Activated naive CD4-positive, alpha-beta T cell treated with anti-CD3 and anti-CD28 coated beads for 36 hours (primary cell): ENCODE data around the gene TMEM127. TPM values are rescaled to one million over a fixed set of nuclear protein-coding genes. Genes with fewer than 3 reads are reported as not detected.
"Not testable (repeated sequence)": the region's sequence is repeated elsewhere in the genome, so short reads cannot be mapped to it uniquely, and the experiment has no call there.

Experiments
- CTCF ChIA-PET: fragments of 350-600 bp; sonication (Branson Sonifier 250); formaldehyde crosslinking; loops from one replicate; lab custom pipeline; 2021; ENCODE audit warnings: antibody characterized with exemption; lab: Charles Lee
- DNase-seq: peaks from one replicate; pipeline ENCODE4 v3.0.0-alpha.2; 2020
- H3K27ac Mint-ChIP-seq: one replicate; pipeline ENCODE4 v1.8.0; 2021; ENCODE audit warnings: mild to moderate bottlenecking, mixed read lengths
- H3K27me3 Mint-ChIP-seq: one replicate; pipeline ENCODE4 v1.8.0; 2021; ENCODE audit warnings: low read depth, mixed read lengths
- H3K36me3 Mint-ChIP-seq: one replicate; pipeline ENCODE4 v1.8.0; 2021; ENCODE audit warnings: low read depth, mixed read lengths
- H3K4me1 Mint-ChIP-seq: one replicate; pipeline ENCODE4 v1.8.0; 2021; ENCODE audit warnings: low read depth, mixed read lengths
- H3K4me3 Mint-ChIP-seq: one replicate; pipeline ENCODE4 v1.8.0; 2021; ENCODE audit warnings: mild to moderate bottlenecking, moderate library complexity, mixed read lengths
- H3K9me3 Mint-ChIP-seq: one replicate; pipeline ENCODE4 v1.8.0; 2021; ENCODE audit warnings: mixed read lengths
- intact Hi-C: fragments of 100-400 bp; cut with micrococcal nuclease; formaldehyde crosslinking; loops from one replicate; pipeline ENCODE4 v1.15.1; 2023
- total RNA-seq, 2 experiments: library from RNA; stranded (reverse); gene quantifications; one replicate each; pipeline ENCODE4 v1.2.3, GENCODE V29; 2021

TMEM127 gene, protein sequence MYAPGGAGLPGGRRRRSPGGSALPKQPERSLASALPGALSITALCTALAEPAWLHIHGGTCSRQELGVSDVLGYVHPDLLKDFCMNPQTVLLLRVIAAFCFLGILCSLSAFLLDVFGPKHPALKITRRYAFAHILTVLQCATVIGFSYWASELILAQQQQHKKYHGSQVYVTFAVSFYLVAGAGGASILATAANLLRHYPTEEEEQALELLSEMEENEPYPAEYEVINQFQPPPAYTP
- 10 to 100 TPM; 12.9 to 16.1 TPM for total RNA-seq

DNA sequence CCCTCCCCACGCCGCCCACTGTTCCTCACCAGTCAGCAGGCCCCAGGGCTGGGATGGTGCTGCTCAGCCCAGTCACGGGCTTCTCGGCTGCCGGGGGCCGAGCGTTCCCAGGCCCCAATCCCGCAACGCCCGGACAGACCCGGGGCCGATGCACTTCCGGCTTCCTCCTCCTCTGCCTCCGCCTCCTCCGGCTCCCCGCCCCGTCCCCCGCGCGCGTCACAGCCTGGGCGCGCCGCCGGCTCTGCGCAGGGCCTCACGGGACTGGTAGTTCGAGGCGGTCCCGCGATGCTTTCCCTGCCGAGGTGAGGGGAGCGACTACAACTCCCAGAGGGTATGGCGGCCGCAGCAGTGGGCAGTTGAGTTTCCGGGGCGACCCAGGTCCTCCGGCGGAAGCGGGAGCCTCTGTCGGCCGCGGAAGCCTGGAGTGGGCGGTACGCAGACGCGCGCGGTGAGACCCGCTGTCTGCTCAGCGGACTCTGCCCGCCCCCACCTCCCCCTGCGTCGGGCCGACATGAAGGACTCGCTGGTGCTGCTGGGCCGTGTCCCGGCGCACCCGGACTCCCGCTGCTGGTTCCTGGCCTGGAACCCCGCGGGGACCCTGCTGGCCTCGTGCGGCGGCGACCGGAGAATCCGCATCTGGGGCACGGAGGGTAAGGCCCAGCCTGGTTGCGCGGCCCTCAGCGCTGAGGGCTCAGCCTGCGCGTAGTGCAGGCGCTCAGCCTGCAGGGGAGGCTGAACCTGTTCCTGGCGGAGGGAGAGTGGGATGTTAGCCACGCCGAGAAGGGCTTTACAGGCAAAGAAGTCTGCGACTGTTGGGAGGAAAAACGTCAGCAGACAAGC is at the start of gene TMEM127, which contains the start of gene CIAO1:
Gene TMEM127, minus strand, starts transcription at position 158 of the 840 bp plus-strand sequence. CDS start 616 bp downstream, outside the sequence.
Gene CIAO1, plus strand, starts transcription at position 386 of the 840 bp plus-strand sequence. Its CDS starts 126 bp downstream, at position 512.
- Mint-ChIP-seq H3K4me3 (peak within 1 kb of the TSS; percentile 99), H3K27ac (peak within 1 kb of the TSS; percentile 86), H3K36me3 (peaks cover 25% of the 10 kb centered on the region)

DNA sequence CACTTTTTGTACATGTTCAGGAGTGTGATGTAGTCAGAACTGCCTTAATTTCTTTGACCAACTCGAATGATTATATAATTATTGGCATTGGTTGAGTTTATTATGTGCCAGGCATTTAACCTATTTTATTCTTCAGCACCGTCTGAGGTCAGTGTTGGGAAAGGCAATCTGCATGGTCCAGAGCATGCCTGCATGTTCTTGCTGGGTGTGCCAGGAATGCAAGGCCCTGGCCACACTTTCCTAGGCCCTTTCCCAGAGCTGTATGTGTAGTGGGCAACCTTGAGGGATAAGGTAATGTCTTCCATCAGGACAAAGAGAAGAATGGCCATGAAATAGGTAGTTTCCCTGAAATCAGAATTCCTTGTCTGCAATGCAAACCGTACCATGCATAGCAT is 49.2 kb upstream of the TMEM127 start:
- DNase-seq, result no peak
- Mint-ChIP-seq H3K27ac (no peak overlapping the region), H3K4me3 (no peak overlapping the region), H3K27me3 (no peaks in the 10 kb centered on the region), H3K36me3 (no peaks in the 10 kb centered on the region), H3K9me3 (no peaks in the 10 kb centered on the region), H3K4me1 (peaks cover 17% of the 10 kb centered on the region)
- CTCF ChIA-PET, result no interaction called here
- intact Hi-C loops, result loop anchor here (1.0 kb wide), 1 partner anchor 10 kb away; the partner anchor contains the start of gene SNRNP200

More for the DNA sequence above, at the start of gene TMEM127, which contains the start of gene CIAO1:
- peak; percentile 99 for DNase-seq
- H3K4me1 Mint-ChIP-seq, result peaks cover 47% of the 10 kb centered on the region
- H3K9me3 Mint-ChIP-seq, result no peaks in the 10 kb centered on the region
- intact Hi-C loops, result loop anchor here (1.0 to 10.0 kb wide), 15 partner anchors 24 to 496 kb away; partner anchors contain the start of genes ANKRD36C, ARID5A, ASTL and CNNM4
- H3K27me3 Mint-ChIP-seq, result no peaks in the 10 kb centered on the region
- CTCF ChIA-PET, result interaction anchor here (0.5 to 2.1 kb wide), 14 partner anchors 15 to 298 kb away, joined by 3 to 17 read pairs (median 4); partner anchors contain the start of gene STARD7

- peaks cover 27% of the 10 kb centered on the region for H3K4me1 Mint-ChIP-seq
- no peak overlapping the region for H3K27ac Mint-ChIP-seq
- peaks cover 17% of the 10 kb centered on the region for H3K36me3 Mint-ChIP-seq
- no peaks in the 10 kb centered on the region for H3K9me3 Mint-ChIP-seq
- intact Hi-C loops, result loop anchor here (5.0 kb wide), 2 partner anchors 179 to 329 kb away; partner anchors contain the start of gene KANSL3
- no peak for DNase-seq
- CTCF ChIA-PET, result no interaction called here
- H3K27me3 Mint-ChIP-seq, result no peaks in the 10 kb centered on the region
- no peak overlapping the region for H3K4me3 Mint-ChIP-seq
Measured at GRCh38 chr2:96308248-96308647, 42.5 kb upstream of the TMEM127 start.

DNA sequence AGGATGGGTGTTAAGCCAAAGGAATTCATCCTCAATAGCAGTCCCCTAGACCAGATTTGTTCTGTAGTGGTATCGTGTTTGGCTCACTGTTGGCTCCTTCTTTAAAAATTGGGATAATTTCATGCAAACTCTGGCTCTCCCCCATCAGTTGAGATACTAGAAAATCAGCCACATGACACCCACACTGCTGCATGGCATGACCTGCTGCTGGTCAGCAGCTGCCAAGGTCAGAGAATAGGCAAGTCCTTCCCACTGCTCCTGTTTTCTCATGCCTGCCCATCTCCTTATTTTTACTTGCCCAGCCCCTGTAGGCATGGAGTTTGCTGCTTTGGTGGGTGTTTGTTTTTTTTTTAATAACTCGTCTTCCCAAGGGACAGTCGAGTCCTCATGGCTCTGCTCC is 40.6 kb upstream of the TMEM127 start:
- peak overlapping the region; percentile 100 for H3K4me3 Mint-ChIP-seq
- H3K9me3 Mint-ChIP-seq, result no peaks in the 10 kb centered on the region
- H3K4me1 Mint-ChIP-seq, result peaks cover 42% of the 10 kb centered on the region
- H3K27ac Mint-ChIP-seq, result peak overlapping the region; percentile 98
- peaks cover 36% of the 10 kb centered on the region for H3K36me3 Mint-ChIP-seq
- CTCF ChIA-PET, result interaction anchor here (0.8 to 1.8 kb wide), 3 partner anchors 14 to 204 kb away, joined by 3 to 6 read pairs (median 5); no protein-coding TSS in a partner anchor
- no peaks in the 10 kb centered on the region for H3K27me3 Mint-ChIP-seq
- intact Hi-C loops, result loop anchor here (5.0 kb wide), 2 partner anchors 181 to 331 kb away; partner anchors contain the start of gene KANSL3
- DNase-seq, result no peak

- H3K4me1 Mint-ChIP-seq, result peaks cover 47% of the 10 kb centered on the region
- no peaks in the 10 kb centered on the region for H3K9me3 Mint-ChIP-seq
- peak overlapping the region; percentile 98 for H3K27ac Mint-ChIP-seq
- CTCF ChIA-PET, result interaction anchor here (0.8 to 1.8 kb wide), 3 partner anchors 15 to 204 kb away, joined by 3 to 6 read pairs (median 5); no protein-coding TSS in a partner anchor
- no peaks in the 10 kb centered on the region for H3K27me3 Mint-ChIP-seq
- H3K4me3 Mint-ChIP-seq, result peak overlapping the region; percentile 100
- intact Hi-C loops, result loop anchor here (1.0 to 5.0 kb wide), 10 partner anchors 9 to 331 kb away; partner anchors contain the start of genes CIAO1, DUSP2, KANSL3 and NCAPH
- peaks cover 40% of the 10 kb centered on the region for H3K36me3 Mint-ChIP-seq
- no peak for DNase-seq
Measured at GRCh38 chr2:96305979-96306308, 40.1 kb upstream of the TMEM127 start.

DNA sequence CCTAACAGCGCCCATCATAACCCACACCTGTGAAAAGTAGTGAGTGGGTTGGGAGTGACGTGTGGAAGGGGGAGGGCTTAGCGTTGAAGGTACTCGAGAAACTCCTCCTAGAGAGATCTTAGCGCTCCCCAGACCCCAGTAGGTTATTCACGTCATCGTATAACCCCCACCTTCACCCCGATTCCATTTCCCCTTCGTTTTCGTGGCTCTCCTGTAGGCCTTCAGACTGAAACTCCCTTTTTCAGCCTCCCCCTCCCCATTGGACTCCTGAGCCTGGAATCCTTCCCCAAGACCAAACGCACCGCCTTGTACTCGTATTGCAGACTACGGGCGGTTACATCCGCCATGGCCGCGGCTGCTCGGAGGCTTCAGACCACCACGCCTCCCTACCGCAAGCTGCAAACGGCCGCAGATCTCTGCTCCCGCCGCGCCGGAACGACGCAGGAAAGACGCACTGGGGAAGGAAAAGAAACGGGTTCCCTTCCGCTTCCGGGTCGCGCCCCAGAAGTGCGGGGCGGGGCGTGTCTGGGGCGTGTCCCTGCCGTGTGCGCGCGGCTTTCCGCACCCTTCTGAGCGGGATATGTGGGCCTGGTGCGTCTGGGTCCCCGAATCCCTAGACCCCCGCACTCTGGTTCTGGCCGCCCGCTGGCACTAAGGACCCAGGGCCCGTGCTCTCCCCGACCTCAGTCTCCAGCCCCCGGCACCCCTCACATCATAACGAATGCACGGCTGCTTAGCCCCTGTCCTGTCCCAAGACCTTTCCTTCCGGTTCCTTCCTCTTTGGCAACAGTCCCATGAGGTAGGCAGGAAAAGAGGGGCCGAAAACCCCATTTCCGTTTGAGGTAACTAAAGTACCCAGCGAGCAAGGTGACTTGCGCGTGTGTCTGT is 39.5 kb upstream of the TMEM127 start, which contains the start of gene SNRNP200:
Gene SNRNP200, minus strand, starts transcription at position 456 of the 888 bp plus-strand sequence. Its CDS starts 109 bp downstream, at position 347.
- H3K27me3 Mint-ChIP-seq, result no peaks in the 10 kb centered on the region
- H3K27ac Mint-ChIP-seq, result peak within 1 kb of the TSS; percentile 98
- peaks cover 41% of the 10 kb centered on the region for H3K36me3 Mint-ChIP-seq
- peak within 1 kb of the TSS; percentile 100 for H3K4me3 Mint-ChIP-seq
- no peaks in the 10 kb centered on the region for H3K9me3 Mint-ChIP-seq
- H3K4me1 Mint-ChIP-seq, result peaks cover 49% of the 10 kb centered on the region
- CTCF ChIA-PET, result interaction anchor here (0.8 to 1.8 kb wide), 4 partner anchors 15 to 205 kb away, joined by 3 to 6 read pairs (median 4); no protein-coding TSS in a partner anchor
- DNase-seq, result peak; percentile 92
- intact Hi-C loops, result loop anchor here (1.0 to 5.0 kb wide), 10 partner anchors 10 to 332 kb away; partner anchors contain the start of genes CIAO1, DUSP2, KANSL3 and NCAPH

- Mint-ChIP-seq H3K4me1 (peaks cover 49% of the 10 kb centered on the region), H3K27ac (peak overlapping the region; percentile 98), H3K27me3 (no peaks in the 10 kb centered on the region), H3K4me3 (peak overlapping the region; percentile 100), H3K9me3 (no peaks in the 10 kb centered on the region), H3K36me3 (peaks cover 41% of the 10 kb centered on the region)
- DNase-seq, result no peak
- CTCF ChIA-PET, result interaction anchor here (1.0 to 1.8 kb wide), 2 partner anchors 33 to 204 kb away, joined by 3 to 6 read pairs; no protein-coding TSS in a partner anchor
- intact Hi-C loops, result loop anchor here (1.0 to 5.0 kb wide), 10 partner anchors 11 to 333 kb away; partner anchors contain the start of genes CIAO1, DUSP2, KANSL3 and NCAPH
Measured at GRCh38 chr2:96304606-96305005, 38.8 kb upstream of the TMEM127 start.

- Mint-ChIP-seq H3K27ac (peak overlapping the region; percentile 1), H3K9me3 (no peaks in the 10 kb centered on the region), H3K4me3 (no peak overlapping the region), H3K36me3 (peaks cover 61% of the 10 kb centered on the region), H3K27me3 (no peaks in the 10 kb centered on the region), H3K4me1 (peaks cover 49% of the 10 kb centered on the region)
- CTCF ChIA-PET, result interaction anchor here (1.5 kb wide), 1 partner anchor 35 kb away, joined by 3 read pairs; no protein-coding TSS in a partner anchor
- no peak for DNase-seq
- intact Hi-C loops, result no loop called here
Measured at GRCh38 chr2:96301865-96302264, 36.1 kb upstream of the TMEM127 start.

DNA sequence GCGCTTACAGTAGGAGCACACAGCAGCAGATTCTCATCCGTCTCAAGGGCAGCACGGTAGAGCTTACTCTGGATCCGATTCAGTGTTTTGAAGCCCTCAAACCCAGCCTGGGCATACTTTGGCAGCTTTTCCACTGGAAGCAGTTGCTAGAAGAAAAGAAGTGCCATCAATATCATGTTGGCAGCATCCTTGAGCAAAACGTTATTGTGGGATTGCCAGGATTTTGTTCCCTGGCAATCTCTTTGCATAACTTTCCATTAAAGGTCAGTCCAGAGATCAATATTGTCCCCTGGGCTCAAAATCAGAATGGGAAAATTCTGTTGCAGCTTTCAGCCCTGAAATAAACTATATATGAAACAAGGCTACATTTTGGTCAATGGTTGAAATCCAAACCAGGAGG is 31.1 kb upstream of the TMEM127 start:
- no peak overlapping the region for H3K4me3 Mint-ChIP-seq
- CTCF ChIA-PET, result interaction anchor here (1.1 kb wide), 1 partner anchor 123 kb away, joined by 3 read pairs; no protein-coding TSS in a partner anchor
- H3K27me3 Mint-ChIP-seq, result no peaks in the 10 kb centered on the region
- DNase-seq, result no peak
- peaks cover 12% of the 10 kb centered on the region for H3K4me1 Mint-ChIP-seq
- H3K36me3 Mint-ChIP-seq, result peaks cover 60% of the 10 kb centered on the region
- intact Hi-C loops, result no loop called here
- H3K9me3 Mint-ChIP-seq, result no peaks in the 10 kb centered on the region
- no peak overlapping the region for H3K27ac Mint-ChIP-seq

GRCh38 chr2:96294271-96294670 is 28.5 kb upstream of the TMEM127 start:
- H3K27me3 Mint-ChIP-seq, intact Hi-C loops, CTCF ChIA-PET, H3K4me3 Mint-ChIP-seq, H3K27ac Mint-ChIP-seq, DNase-seq, H3K4me1 Mint-ChIP-seq, H3K9me3 Mint-ChIP-seq: not testable (repeated sequence)
- peaks cover 60% of the 10 kb centered on the region for H3K36me3 Mint-ChIP-seq

- intact Hi-C loops, result no loop called here
- CTCF ChIA-PET, result interaction anchor here (0.8 kb wide), 1 partner anchor 25 kb away, joined by 3 read pairs; no protein-coding TSS in a partner anchor
- H3K27me3 Mint-ChIP-seq, result no peaks in the 10 kb centered on the region
- no peak overlapping the region for H3K27ac Mint-ChIP-seq
- H3K36me3 Mint-ChIP-seq, result peaks cover 60% of the 10 kb centered on the region
- H3K4me1 Mint-ChIP-seq, result no peaks in the 10 kb centered on the region
- H3K4me3 Mint-ChIP-seq, result no peak overlapping the region
- no peak for DNase-seq
- no peaks in the 10 kb centered on the region for H3K9me3 Mint-ChIP-seq
Measured at GRCh38 chr2:96291751-96292150, 26.0 kb upstream of the TMEM127 start.
